A172 (cell line): ENCODE data around the gene GPHN. TPM values are rescaled to one million over a fixed set of nuclear protein-coding genes. Genes with fewer than 3 reads are reported as not detected.
"Not testable (repeated sequence)": the region's sequence is repeated elsewhere in the genome, so short reads cannot be mapped to it uniquely, and the experiment has no call there.

Source experiments
- DNase-seq: peaks from one replicate; pipeline ENCODE4 v3.0.0-alpha.2; 2015; ENCODE audit warnings: low spot score
- total RNA-seq: library from RNA; depleted of rRNA; stranded (reverse); fragments of >200 nt; shearing (Covaris generic); gene quantifications from 2 replicates; pipeline ENCODE4 v1.2.3, GENCODE V29; 2014

The GPHN gene
- total RNA-seq, 1 experiment from 2014 or later, result 10.7 TPM

GRCh38 chr14:66782853-66783252, 274.9 kb downstream of the GPHN start:
- no peak for DNase-seq

GRCh38 chr14:66790101-66790500, 282.2 kb downstream of the GPHN start:
- DNase-seq, result no peak

- no peak for DNase-seq
These were observed 295.0 kb downstream of the GPHN start for GRCh38 chr14:66802962-66803361.

- DNase-seq, result no peak
These were observed 296.2 kb downstream of the GPHN start for GRCh38 chr14:66804141-66804540.

- no peak for DNase-seq
These were observed 305.7 kb downstream of the GPHN start for GRCh38 chr14:66813636-66814035.

GRCh38 chr14:66815687-66816086, 307.7 kb downstream of the GPHN start:
- DNase-seq, result no peak

- DNase-seq, result no peak
These were observed 316.3 kb downstream of the GPHN start for GRCh38 chr14:66824251-66824650.

- DNase-seq, result no peak
These were observed 319.2 kb downstream of the GPHN start for GRCh38 chr14:66827182-66827581.

GRCh38 chr14:66831173-66831572, 323.2 kb downstream of the GPHN start:
- no peak for DNase-seq

GRCh38 chr14:66833816-66834215, 325.9 kb downstream of the GPHN start:
- no peak for DNase-seq

- not testable (repeated sequence) for DNase-seq
These were observed 329.5 kb downstream of the GPHN start for GRCh38 chr14:66837436-66837835.

GRCh38 chr14:66842911-66843512, 335.1 kb downstream of the GPHN start:
- no peak for DNase-seq

GRCh38 chr14:66850258-66850888, 342.4 kb downstream of the GPHN start:
- no peak for DNase-seq

- DNase-seq, result no peak
These were observed 345.4 kb downstream of the GPHN start for GRCh38 chr14:66853311-66853710.

- no peak for DNase-seq
These were observed 349.9 kb downstream of the GPHN start for GRCh38 chr14:66857867-66858266.

- no peak for DNase-seq
These were observed 351.2 kb downstream of the GPHN start for GRCh38 chr14:66859063-66859671.

GRCh38 chr14:66881596-66881995, 373.6 kb downstream of the GPHN start:
- no peak for DNase-seq

GRCh38 chr14:66884149-66884548, 376.2 kb downstream of the GPHN start:
- no peak for DNase-seq

GRCh38 chr14:66900719-66901118, 392.8 kb downstream of the GPHN start:
- no peak for DNase-seq

- no peak for DNase-seq
These were observed 402.4 kb downstream of the GPHN start for GRCh38 chr14:66910311-66910840.

GRCh38 chr14:66916421-66916820, 408.5 kb downstream of the GPHN start:
- DNase-seq, result no peak

GRCh38 chr14:66918527-66918926, 410.6 kb downstream of the GPHN start:
- DNase-seq, result no peak

- no peak for DNase-seq
These were observed 412.2 kb downstream of the GPHN start for GRCh38 chr14:66920196-66920595.
